Uterus (tissue), 4 donors: ENCODE results near the gene FZD8. TPM values are rescaled to one million over a fixed set of nuclear protein-coding genes. Genes with fewer than 3 reads are reported as not detected.

Experiments used
- DNase-seq, 2 donors: peaks; one replicate each; pipeline ENCODE4 v3.0.0-alpha.2; 2019 to 2020
- H3K27ac ChIP-seq, 2 donors: fragments of 200-600 bp; sonication (generic); 1 replicate in 1 of 2; 2 replicates in 1 of 2; pipeline ENCODE4 v1.5.1; 2016 to 2018
- H3K27me3 ChIP-seq, 2 donors: fragments of 200-600 bp; sonication (generic); one replicate each; pipeline ENCODE4 v1.5.1; 2018 to 2019; ENCODE audit warnings: control low read depth in 1 of 2
- H3K36me3 ChIP-seq, 2 donors: fragments of 200-600 bp; sonication (generic); one replicate each; pipeline ENCODE4 v1.5.1; 2019; ENCODE audit warnings: control low read depth in 1 of 2
- H3K4me1 ChIP-seq, 2 donors: fragments of 200-600 bp; sonication (generic); one replicate each; pipeline ENCODE4 v1.5.1; 2018 to 2019; ENCODE audit warnings: control low read depth in 1 of 2
- H3K4me3 ChIP-seq, 2 donors: fragments of 200-600 bp; sonication (generic); 1 replicate in 1 of 2; 2 replicates in 1 of 2; pipeline ENCODE4 v1.5.1; 2018 to 2019; ENCODE audit warnings: mild to moderate bottlenecking in 1 of 2
- H3K9me3 ChIP-seq, 2 donors: fragments of 200-600 bp; sonication (generic); one replicate each; pipeline ENCODE4 v1.5.1; 2019; ENCODE audit warnings: control low read depth in 1 of 2
- CTCF ChIP-seq, 4 experiments: fragments of 200-600 bp in 2 of 4; fragments of 450-650 bp in 2 of 4; sonication (generic) in 2 of 4; IDR thresholded peaks; one replicate each; pipeline ENCODE4 v1.5.1; 2016 to 2019; ENCODE audit warnings: antibody characterized with exemption in 4 of 4, mild to moderate bottlenecking in 2 of 4, moderate library complexity in 1 of 4
- POLR2A ChIP-seq, 2 donors: fragments of 450-650 bp; IDR thresholded peaks; one replicate each; pipeline ENCODE4 v1.6.1; 2016; ENCODE audit warnings: antibody characterized with exemption in 2 of 2, mild to moderate bottlenecking in 1 of 2, moderate library complexity in 1 of 2
- intact Hi-C: fragments of 100-400 bp; cut with DNase I; formaldehyde crosslinking; loops from one replicate; pipeline ENCODE4 v1.15.1; 2023; ENCODE audit warnings: low total_unique reads
- total RNA-seq, 4 donors: library from RNA; depleted of rRNA in 3 of 4; stranded (reverse); fragments of >200 nt in 3 of 4; gene quantifications; one replicate each; pipeline versions ENCODE4 v1.1.0 to v1.2.4, GENCODE V29; 2014 to 2023
- donor health status: DM: yes; HTN: yes; CAD: no.

The FZD8 gene
- total RNA-seq, 4 donors from 2014 or later: 1.8 to 14.9 (median 5.3) TPM

DNA sequence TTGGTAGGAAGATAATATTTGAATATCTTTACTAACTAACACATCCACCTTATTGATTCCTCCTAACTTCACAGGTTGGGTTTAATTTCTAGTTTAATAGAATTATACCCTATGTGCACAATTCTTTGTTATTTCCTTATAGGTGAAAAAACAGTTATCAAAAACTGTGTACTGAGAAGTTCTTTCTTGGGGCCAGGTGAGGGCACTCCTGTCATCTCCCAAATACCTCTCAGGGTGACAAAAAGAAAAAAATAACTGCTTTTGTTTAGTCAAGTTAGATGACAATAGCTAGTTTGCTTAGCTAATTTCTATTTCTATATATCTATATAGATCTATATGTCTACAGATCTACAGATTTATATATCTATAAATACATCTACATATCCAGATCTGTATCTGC lies 10.1 kb downstream of the FZD8 start:
- Histone ChIP-seq H3K9me3 (no peaks in the 10 kb centered on the region), H3K4me1 (no peaks in the 10 kb centered on the region), H3K27ac (no peak overlapping the region), H3K27me3 (no peaks in the 10 kb centered on the region), H3K36me3 (no peaks in the 10 kb centered on the region), H3K4me3 (no peak overlapping the region)
- intact Hi-C loops: loop anchor here (10.0 kb wide), 1 partner anchor 1153 kb away; no protein-coding TSS in a partner anchor
- no peak for DNase-seq
- TF ChIP-seq POLR2A (IDR thresholded peaks at IDR 0.05) (no peak), CTCF (IDR thresholded peaks at IDR 0.05) (no peak)

- Histone ChIP-seq H3K4me3 (no peak overlapping the region), H3K9me3 (no peaks in the 10 kb centered on the region), H3K4me1 (no peaks in the 10 kb centered on the region), H3K27ac (no peak overlapping the region), H3K36me3 (no peaks in the 10 kb centered on the region), H3K27me3 (no peaks in the 10 kb centered on the region)
- TF ChIP-seq CTCF (IDR thresholded peaks at IDR 0.05) (no peak), POLR2A (IDR thresholded peaks at IDR 0.05) (no peak)
- intact Hi-C loops: loop anchor here (10.0 kb wide), 1 partner anchor 1153 kb away; no protein-coding TSS in a partner anchor
- DNase-seq: no peak
Observed at GRCh38 chr10:35631404-35631803, 10.7 kb downstream of the FZD8 start.

GRCh38 chr10:35626971-35627507 lies 15.1 kb downstream of the FZD8 start:
- Histone ChIP-seq H3K4me3 (no peak overlapping the region), H3K36me3 (no peaks in the 10 kb centered on the region), H3K4me1 (no peaks in the 10 kb centered on the region), H3K27ac (no peak overlapping the region), H3K9me3 (no peaks in the 10 kb centered on the region), H3K27me3 (no peaks in the 10 kb centered on the region)
- intact Hi-C loops: no loop called here
- DNase-seq: no peak
- TF ChIP-seq POLR2A (IDR thresholded peaks at IDR 0.05) (no peak), CTCF (IDR thresholded peaks at IDR 0.05) (no peak)

- Histone ChIP-seq H3K4me3 (no peak overlapping the region), H3K27ac (no peak overlapping the region), H3K9me3 (no peaks in the 10 kb centered on the region), H3K36me3 (no peaks in the 10 kb centered on the region), H3K27me3 (no peaks in the 10 kb centered on the region), H3K4me1 (no peaks in the 10 kb centered on the region)
- no peak for DNase-seq
- intact Hi-C loops: no loop called here
- TF ChIP-seq POLR2A (IDR thresholded peaks at IDR 0.05) (no peak), CTCF (IDR thresholded peaks at IDR 0.05) (no peak)
Observed at GRCh38 chr10:35614312-35614711, 27.8 kb downstream of the FZD8 start.

DNA sequence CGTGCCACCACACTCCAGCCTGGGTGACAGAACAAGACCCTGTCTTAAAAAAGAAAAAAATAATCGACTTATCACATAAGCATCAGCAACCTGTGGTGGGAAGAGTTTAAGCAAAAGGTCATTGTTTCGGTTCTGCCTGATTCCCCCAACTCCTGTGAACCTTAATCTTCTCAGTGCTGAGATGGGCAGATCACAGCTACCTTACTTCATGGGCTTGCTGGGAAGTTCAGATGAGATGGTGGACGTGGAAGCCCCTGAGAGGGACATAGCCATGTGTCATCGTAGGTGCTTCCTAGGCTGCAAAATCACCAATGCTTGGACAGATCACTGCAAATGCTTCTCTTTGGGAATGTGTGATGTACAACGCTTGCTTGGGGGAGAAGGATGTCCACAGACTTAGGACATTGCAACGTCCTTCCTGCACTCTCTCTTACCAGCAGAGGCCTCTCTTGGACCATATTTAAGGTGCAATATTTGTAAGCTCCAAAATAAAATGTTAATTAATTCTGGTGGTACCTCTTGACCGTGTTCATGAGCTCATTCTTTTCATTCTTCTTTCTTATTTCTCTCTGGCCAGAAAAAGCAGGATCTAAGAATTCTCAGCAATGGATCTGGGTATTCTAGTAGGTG lies 28.4 kb downstream of the FZD8 start:
- Histone ChIP-seq H3K9me3 (no peaks in the 10 kb centered on the region), H3K36me3 (no peaks in the 10 kb centered on the region), H3K4me3 (no peak overlapping the region), H3K27ac (no peak overlapping the region), H3K27me3 (no peaks in the 10 kb centered on the region), H3K4me1 (no peaks in the 10 kb centered on the region)
- intact Hi-C loops: no loop called here
- TF ChIP-seq CTCF (IDR thresholded peaks at IDR 0.05) (no peak), POLR2A (IDR thresholded peaks at IDR 0.05) (no peak)
- no peak for DNase-seq
